GM18858 (cell line): ENCODE results near the gene SPEN.

Experiments used
- ATAC-seq: cut with Tn5 transposase; IDR thresholded peaks from one replicate; pipeline ENCODE4 v1.9.1; 2021; ENCODE audit not compliant: unreplicated experiment

The SPEN gene

GRCh38 chr1:15933684-15934083 is 86.2 kb downstream of the SPEN start:
- no peak for ATAC-seq

GRCh38 chr1:15934211-15935055 is 86.9 kb downstream of the SPEN start:
- ATAC-seq = no peak

GRCh38 chr1:15935056-15935950 is 87.8 kb downstream of the SPEN start:
- no peak for ATAC-seq

GRCh38 chr1:15936025-15936424 is 88.5 kb downstream of the SPEN start:
- ATAC-seq = no peak

GRCh38 chr1:15937146-15937545 is 89.6 kb downstream of the SPEN start:
- no peak for ATAC-seq

GRCh38 chr1:15937706-15938168 is 90.2 kb downstream of the SPEN start:
- ATAC-seq = no peak

GRCh38 chr1:15938628-15939161 is 91.2 kb downstream of the SPEN start:
- ATAC-seq = no peak

- no peak for ATAC-seq
Observed at GRCh38 chr1:15939181-15940109, 91.9 kb downstream of the SPEN start.

GRCh38 chr1:15940110-15941043 is 92.9 kb downstream of the SPEN start:
- ATAC-seq = no peak

- ATAC-seq = no peak
Observed at GRCh38 chr1:15941044-15941840, 93.7 kb downstream of the SPEN start.

- ATAC-seq = no peak
Observed at GRCh38 chr1:15941899-15942660, 94.6 kb downstream of the SPEN start.

- ATAC-seq = no peak
Observed at GRCh38 chr1:15942661-15943327, 95.3 kb downstream of the SPEN start.

- ATAC-seq = no peak
Observed at GRCh38 chr1:15943328-15943991, 96.0 kb downstream of the SPEN start.

GRCh38 chr1:15943992-15944307 is 96.4 kb downstream of the SPEN start:
- no peak for ATAC-seq

GRCh38 chr1:15944308-15945010 is 97.0 kb downstream of the SPEN start:
- ATAC-seq = no peak
